Activated CD8-positive, alpha-beta memory T cell treated with anti-CD3 and anti-CD28 coated beads for 36 hours (primary cell): Measurements from ENCODE around the gene INPP5D. TPM values are rescaled to one million over a fixed set of nuclear protein-coding genes. Genes with fewer than 3 reads are reported as not detected.
"Not testable (repeated sequence)": the region's sequence is repeated elsewhere in the genome, so short reads cannot be mapped to it uniquely, and the experiment has no call there.

Source experiments
- CTCF ChIA-PET: fragments of 350-600 bp; sonication (Branson Sonifier 250); formaldehyde crosslinking; loops from one replicate; lab custom pipeline; 2021; ENCODE audit warnings: antibody characterized with exemption; lab: Charles Lee
- POLR2A ChIA-PET: fragments of 350-600 bp; sonication (Branson Sonifier 250); formaldehyde crosslinking; loops from one replicate; lab custom pipeline; 2021; ENCODE audit warnings: antibody characterized with exemption; lab: Charles Lee
- total RNA-seq, 2 experiments: library from RNA; stranded (reverse); gene quantifications; one replicate each; pipeline ENCODE4 v1.2.3, GENCODE V29; 2021

Gene INPP5D
- total RNA-seq, 2 experiments from 2014 or later = 43.1 to 46.5 TPM

DNA sequence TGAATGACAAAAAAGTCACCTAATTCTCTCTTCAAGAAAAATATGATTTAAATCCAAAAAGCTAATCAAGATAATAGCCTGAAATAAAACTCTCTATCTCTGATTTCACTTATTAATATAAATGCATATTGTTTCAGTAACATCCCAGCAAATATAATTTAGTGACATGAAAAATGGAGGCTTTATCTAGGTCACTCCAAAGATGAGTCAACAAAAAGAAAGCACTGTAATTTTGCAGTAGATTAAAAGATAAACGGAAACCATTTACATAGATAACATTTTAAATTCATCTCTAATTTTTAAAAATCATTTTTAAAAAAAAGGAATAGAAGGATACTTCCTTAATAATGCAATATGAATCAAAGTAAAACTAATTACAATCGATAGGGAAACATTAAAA is 76.9 kb downstream of the INPP5D start:
- CTCF ChIA-PET = no interaction called here

DNA sequence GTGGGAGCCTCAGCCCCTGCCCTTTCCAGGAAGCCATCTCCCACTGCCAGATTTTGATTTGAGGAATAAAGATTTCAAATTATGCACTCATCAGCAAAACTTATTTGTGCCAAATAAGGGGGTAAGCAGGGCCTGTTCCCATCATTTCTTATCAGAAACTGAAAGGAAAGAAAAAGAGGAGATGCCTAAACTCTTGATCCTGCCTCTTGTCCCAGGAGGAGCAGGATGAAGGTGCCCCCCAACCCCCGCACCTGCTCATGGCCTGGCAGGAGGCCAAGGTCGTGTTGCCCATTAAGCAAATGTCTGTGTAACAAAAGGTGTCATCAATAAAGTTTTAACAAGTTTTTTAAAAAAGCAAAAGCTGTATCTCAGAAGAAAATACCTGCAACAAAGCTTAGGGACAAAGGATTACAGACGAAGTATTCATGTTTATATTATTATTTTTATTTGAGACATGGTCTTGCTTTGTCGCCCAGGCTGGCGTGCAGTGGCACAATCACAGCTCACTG is 80.0 kb downstream of the INPP5D start:
- ChIA-PET CTCF (no interaction called here), POLR2A (no interaction called here)

More for the DNA sequence above, 76.9 kb downstream of the INPP5D start:
- POLR2A ChIA-PET = no interaction called here

- CTCF ChIA-PET = interaction anchor here (0.6 kb wide), 1 partner anchor 45 kb away, joined by 3 read pairs; no protein-coding TSS in a partner anchor
- POLR2A ChIA-PET = no interaction called here
These were observed 80.8 kb downstream of the INPP5D start for GRCh38 chr2:233140978-233141377.

GRCh38 chr2:233141901-233142300 is 81.8 kb downstream of the INPP5D start:
- ChIA-PET POLR2A (no interaction called here), CTCF (interaction anchor here (0.6 to 1.4 kb wide), 2 partner anchors 46 to 55 kb away, joined by 3 to 4 read pairs; no protein-coding TSS in a partner anchor)

DNA sequence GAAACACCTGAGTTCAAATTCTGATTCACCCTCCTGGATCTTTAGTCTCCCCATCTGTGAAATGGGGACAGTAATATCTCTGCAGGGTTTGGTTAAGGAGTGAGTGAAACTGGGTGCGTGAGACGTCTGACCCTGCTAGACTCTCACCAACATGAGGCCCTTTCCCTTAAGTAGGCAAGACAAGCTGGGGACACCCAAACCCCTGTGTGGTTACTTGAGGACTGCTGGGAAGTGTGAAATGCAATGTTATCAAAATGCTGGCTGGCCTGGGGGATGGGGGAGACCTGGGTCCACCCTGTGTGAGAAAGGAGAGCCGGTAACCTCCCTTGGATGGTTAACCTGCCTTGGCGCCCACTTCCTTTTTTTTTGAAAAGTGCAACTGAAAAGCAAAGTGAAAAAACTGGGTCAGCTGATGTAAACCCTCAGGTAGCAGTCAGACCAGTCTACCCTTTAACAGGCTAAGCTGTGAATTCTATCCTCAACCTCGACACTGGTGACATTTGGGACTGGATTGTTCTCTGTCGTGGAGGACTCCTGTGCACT is 82.3 kb downstream of the INPP5D start:
- CTCF ChIA-PET = interaction anchor here (1.4 kb wide), 2 partner anchors 56 to 83 kb away, joined by 4 read pairs; partner anchors contain the start of gene INPP5D
- POLR2A ChIA-PET = no interaction called here

DNA sequence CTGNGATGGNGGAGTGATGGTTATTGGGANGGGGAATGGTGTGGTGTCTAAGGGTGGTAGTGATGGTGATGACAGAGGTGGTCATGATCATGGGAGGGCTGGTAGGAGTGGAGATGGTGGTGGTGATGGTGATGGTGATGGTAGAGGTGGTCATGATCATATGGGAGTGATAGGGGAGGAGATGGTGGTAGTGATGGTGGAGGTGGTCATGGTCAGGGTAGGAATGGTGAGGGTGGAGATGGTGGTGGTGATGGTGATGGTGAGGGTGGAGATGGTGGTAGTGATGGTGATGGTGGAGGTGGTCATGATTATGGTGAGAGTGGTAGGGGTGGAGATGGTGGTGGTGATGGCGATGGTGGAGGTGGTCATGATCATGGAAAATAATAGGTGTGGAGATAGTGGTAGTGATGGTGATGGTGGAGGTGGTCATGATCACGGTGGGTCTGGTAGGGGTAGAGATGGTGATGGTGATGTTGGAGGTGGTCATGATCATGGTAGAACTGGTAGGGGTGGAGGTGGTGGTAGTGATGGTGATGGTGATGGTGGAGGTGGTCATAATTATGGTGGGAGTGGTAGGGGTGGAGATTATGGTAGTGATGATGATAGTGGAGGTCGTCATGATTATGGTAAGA is 83.7 kb downstream of the INPP5D start:
- ChIA-PET POLR2A (no interaction called here), CTCF (interaction anchor here (1.4 kb wide), 1 partner anchor 84 kb away, joined by 4 read pairs; the partner anchor contains the start of gene INPP5D)

GRCh38 chr2:233145726-233146125 is 85.6 kb downstream of the INPP5D start:
- ChIA-PET POLR2A (interaction anchor here (0.6 kb wide), 1 partner anchor 198 kb away, joined by 8 read pairs; no protein-coding TSS in a partner anchor), CTCF (no interaction called here)

DNA sequence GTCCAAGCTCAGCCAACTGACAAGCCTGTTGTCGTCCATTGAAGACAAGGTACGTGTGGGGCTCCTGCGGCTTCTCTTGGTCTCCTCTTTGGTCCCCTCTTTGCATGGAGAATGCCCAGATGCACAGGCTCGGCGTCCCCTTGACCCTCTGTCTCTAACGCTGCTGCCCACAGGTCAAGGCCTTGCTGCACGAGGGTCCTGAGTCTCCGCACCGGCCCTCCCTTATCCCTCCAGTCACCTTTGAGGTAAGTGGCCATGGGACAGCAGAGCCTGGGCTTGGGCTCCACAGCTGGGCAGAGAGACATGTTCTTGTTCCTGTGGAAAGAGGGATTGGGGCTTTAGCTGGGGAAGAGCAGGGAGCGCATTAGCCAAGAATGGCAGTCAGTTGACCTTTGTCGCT is 86.1 kb downstream of the INPP5D start:
- ChIA-PET CTCF (no interaction called here), POLR2A (no interaction called here)

DNA sequence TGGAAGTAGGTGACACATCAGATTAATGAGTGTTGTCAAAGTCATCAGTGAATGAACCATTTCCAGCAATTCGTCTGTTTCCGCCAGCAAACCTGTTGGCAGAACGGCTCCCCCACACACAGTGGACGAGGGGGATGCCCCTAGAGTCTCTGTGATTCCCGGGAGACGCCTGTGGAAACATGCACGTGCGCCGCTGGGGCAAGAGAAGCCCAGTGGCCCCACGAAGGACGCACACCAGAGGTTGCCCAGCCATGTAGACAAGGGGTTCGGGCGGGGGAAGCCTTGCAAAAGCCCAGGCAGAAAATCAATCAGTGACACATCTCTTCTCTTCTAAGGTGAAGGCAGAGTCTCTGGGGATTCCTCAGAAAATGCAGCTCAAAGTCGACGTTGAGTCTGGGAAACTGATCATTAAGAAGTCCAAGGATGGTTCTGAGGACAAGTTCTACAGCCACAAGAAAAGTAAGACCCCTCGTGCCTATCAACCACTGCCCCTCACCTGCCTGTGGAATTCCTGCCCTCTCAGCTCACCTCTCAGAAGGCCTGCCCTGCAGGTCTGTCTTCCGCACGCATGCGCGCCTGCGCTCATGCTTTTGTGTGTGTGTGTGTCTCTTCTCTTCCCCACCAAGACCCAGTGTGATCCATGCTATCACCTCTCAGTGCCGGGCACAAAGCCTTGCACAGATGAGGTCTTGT is 87.1 kb downstream of the INPP5D start:
- ChIA-PET POLR2A (no interaction called here), CTCF (interaction anchor here (0.6 kb wide), 1 partner anchor 26 kb away, joined by 3 read pairs; no protein-coding TSS in a partner anchor)

GRCh38 chr2:233147829-233148167 is 87.7 kb downstream of the INPP5D start:
- CTCF ChIA-PET = interaction anchor here (0.7 kb wide), 1 partner anchor 304 kb away, joined by 3 read pairs; no protein-coding TSS in a partner anchor
- POLR2A ChIA-PET = no interaction called here

- ChIA-PET CTCF (interaction anchor here (0.7 kb wide), 1 partner anchor 303 kb away, joined by 3 read pairs; no protein-coding TSS in a partner anchor), POLR2A (no interaction called here)
These were observed 88.2 kb downstream of the INPP5D start for GRCh38 chr2:233148354-233148753.

GRCh38 chr2:233152541-233152940 is 92.4 kb downstream of the INPP5D start:
- POLR2A ChIA-PET = no interaction called here

DNA sequence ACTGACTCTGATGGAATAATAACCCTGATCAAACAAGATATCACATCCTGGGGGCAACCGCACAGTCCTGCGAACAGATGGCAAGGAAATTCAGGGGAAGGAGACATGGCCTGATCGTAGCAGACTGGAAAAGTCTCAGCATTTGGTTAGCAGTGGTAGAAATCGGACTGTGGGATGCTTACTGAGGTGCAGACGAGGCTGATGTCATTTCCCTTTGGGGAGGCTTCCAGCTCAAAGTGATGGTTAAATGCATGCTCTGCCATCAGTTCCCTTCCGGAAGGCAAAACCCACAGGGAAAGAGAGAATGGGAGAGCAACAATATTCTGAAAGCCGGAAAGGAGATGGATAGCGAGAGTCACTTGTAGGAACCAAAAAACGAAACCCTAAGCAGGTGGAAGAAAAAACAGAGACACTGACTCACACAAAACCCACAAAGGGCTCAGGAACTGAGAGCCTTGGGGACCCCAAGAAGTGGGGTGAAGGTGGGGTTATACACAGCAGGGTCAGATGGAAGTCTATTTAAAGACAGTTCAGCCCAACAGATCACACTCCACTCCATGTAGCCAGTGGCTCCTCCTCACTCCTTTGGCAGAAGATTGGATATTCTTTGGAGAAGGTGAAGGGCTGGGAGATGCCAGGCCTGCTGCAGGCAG is 93.1 kb downstream of the INPP5D start:
- POLR2A ChIA-PET = no interaction called here
- CTCF ChIA-PET = no interaction called here

More at GRCh38 chr2:233152541-233152940, 92.4 kb downstream of the INPP5D start:
- CTCF ChIA-PET = no interaction called here

DNA sequence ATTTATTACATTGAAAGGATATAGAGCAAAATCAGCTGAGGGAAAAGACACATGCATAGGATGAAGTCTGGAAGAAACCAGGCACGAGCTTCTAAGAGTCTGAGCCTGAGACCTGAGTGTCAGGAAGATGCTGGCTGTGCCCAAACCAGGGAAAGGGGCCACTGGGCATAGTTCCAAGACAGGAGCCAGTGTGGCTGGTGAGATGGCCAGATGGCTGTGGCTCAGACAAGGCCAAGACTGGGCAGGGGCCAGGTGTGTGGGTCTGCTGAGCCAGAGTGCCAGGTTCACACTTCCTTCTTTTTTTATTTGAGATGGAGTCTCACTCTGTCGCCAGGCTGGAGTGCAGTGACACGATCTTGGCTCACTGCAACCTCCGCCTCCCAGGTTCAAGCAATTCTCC is 95.9 kb downstream of the INPP5D start:
- ChIA-PET CTCF (no interaction called here), POLR2A (no interaction called here)

DNA sequence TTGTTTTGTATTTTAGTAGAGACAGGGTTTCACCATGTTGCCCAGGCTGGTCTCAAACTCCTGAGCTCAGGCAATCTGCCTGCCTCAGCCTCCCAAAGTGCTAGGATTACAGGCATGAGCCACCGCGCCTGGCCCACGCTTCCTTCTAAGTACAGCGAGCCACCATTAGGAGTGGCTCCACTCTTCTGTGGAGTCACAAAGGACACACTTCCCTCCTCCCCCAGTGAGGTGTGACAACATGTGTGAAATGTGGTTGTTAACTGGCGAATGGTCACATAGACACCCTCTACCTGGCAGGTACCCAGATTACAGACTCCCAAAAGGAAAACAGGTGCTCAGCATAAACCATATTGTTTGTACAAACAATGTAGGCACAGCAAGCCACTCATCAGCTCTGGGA is 96.3 kb downstream of the INPP5D start:
- CTCF ChIA-PET, POLR2A ChIA-PET: not testable (repeated sequence)

DNA sequence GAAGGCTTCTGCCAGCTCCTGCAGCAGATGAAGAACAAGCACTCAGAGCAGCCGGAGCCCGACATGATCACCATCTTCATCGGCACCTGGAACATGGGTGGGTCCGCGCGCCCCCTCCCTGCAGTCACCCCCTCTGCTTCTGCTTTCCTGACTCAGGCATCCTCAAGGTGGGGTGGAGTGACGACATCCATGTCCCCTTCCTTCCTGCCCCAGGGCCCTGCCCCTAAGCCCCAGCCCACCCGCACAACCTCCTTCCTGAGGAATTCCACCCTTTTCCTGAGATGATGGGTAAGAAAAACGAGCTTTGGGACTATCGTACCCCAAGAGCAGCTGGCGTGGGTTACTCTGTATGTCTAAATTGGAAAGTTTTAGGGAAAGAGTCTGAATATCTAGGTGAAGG is 101.6 kb downstream of the INPP5D start:
- ChIA-PET POLR2A (no interaction called here), CTCF (no interaction called here)

DNA sequence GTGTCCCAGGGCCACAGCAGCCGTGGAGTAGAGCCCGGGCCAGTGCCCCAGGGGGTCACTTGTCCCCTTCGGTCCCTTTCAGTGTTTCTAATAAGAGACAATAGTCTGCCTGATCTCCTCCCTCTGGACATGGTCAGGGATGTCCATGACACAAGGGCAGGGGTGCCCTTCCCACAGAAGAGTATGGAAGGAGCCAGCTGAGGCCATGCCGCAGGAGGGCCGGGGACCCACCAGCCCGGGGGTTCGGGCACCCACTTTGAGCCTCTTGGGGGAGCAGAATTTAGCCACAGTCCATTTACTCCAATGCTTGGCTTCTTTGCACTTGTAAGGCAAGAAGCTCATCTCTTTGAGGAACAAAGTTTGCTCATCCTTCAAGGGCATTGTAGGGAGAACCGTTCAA is 102.6 kb downstream of the INPP5D start:
- CTCF ChIA-PET = no interaction called here

GRCh38 chr2:233163486-233164103 is 103.5 kb downstream of the INPP5D start:
- ChIA-PET POLR2A (no interaction called here), CTCF (no interaction called here)

More for the DNA sequence above, 102.6 kb downstream of the INPP5D start:
- POLR2A ChIA-PET = no interaction called here

- CTCF ChIA-PET = no interaction called here
- POLR2A ChIA-PET = no interaction called here
These were observed 104.0 kb downstream of the INPP5D start for GRCh38 chr2:233164128-233164635.
